Transverse colon (tissue), 4 donors: ENCODE results near the gene USP6. TPM values are rescaled to one million over a fixed set of nuclear protein-coding genes. Genes with fewer than 3 reads are reported as not detected.
A peak's percentile ranks its signal among the peaks of the same experiment; 100 is the strongest.

ENCODE experiments used
- DNase-seq: peaks from one replicate; pipeline ENCODE4 v3.0.0-alpha.2; 2019
- H3K27ac ChIP-seq, 4 donors: fragments of 200-600 bp; sonication (generic); 2 replicates each; pipeline ENCODE4 v1.5.1; 2016 to 2018; ENCODE audit warnings: inconsistent platforms in 4 of 4
- H3K27me3 ChIP-seq: fragments of 200-600 bp; sonication (generic); 2 replicates; pipeline ENCODE4 v1.5.1; 2017; ENCODE audit warnings: inconsistent platforms
- H3K36me3 ChIP-seq, 4 donors: fragments of 200-600 bp; sonication (generic); 2 replicates each; pipeline ENCODE4 v1.5.1; 2017 to 2019; ENCODE audit warnings: inconsistent platforms in 4 of 4
- H3K4me1 ChIP-seq, 4 donors: fragments of 200-600 bp; sonication (generic); 2 replicates each; pipeline ENCODE4 v1.5.1; 2017 to 2020; ENCODE audit warnings: inconsistent platforms in 4 of 4
- H3K4me3 ChIP-seq, 4 donors: fragments of 200-600 bp; sonication (generic); 1 replicate in 1 of 4; 2 replicates in 3 of 4; pipeline versions ENCODE4 v1.5.1 to v1.6.1; 2017 to 2019; ENCODE audit warnings: inconsistent platforms in 4 of 4
- H3K9me3 ChIP-seq, 2 donors: fragments of 200-600 bp; sonication (generic); 2 replicates each; pipeline ENCODE4 v1.5.1; 2017 to 2019; ENCODE audit warnings: inconsistent platforms in 2 of 2
- CTCF ChIP-seq, 5 experiments: fragments of 200-600 bp in 3 of 5; fragments of 450-650 bp in 2 of 5; sonication (generic) in 3 of 5; IDR thresholded peaks; 1 replicate in 2 of 5; 2 replicates in 3 of 5; pipeline ENCODE4 v1.5.1; 2016 to 2017; ENCODE audit warnings: antibody characterized with exemption in 5 of 5, inconsistent platforms in 3 of 5, mild to moderate bottlenecking in 2 of 5, moderate library complexity in 1 of 5
- EP300 ChIP-seq: sonication (generic); formaldehyde crosslinking; IDR thresholded peaks from one replicate; pipeline ENCODE4 v1.6.1; 2017; ENCODE audit warnings: antibody characterized with exemption, low read depth
- POLR2A ChIP-seq: fragments of 450-650 bp; IDR thresholded peaks from one replicate; pipeline ENCODE4 v1.6.1; 2016; ENCODE audit warnings: antibody characterized with exemption, mild to moderate bottlenecking, moderate library complexity
- POLR2AphosphoS5 ChIP-seq, 3 donors: sonication (generic); formaldehyde crosslinking; IDR thresholded peaks; one replicate each; pipeline ENCODE4 v1.6.1; 2016; ENCODE audit warnings: antibody characterized with exemption in 3 of 3
- whole genome bisulfite sequencing, 2 donors: methylation state at CpG; one replicate each; pipeline ENCODE4 v1.1.5; 2018; ENCODE audit warnings: low coverage in 1 of 2; 5-methylcytosine and 5-hydroxymethylcytosine counted together
- in situ Hi-C, 4 donors: fragments of 200-750 bp; cut with MboI; loops; one replicate each; pipeline versions ENCODE4 v1.15.0 to v1.15.1; 2017; ENCODE audit warnings: low sequenced_read_pairs in 3 of 4, low pct_ligation_motif_present in 1 of 4, low pct_unique_long_range_greater_than_20kb in 1 of 4
- intact Hi-C: fragments of 100-400 bp; cut with DNase I; formaldehyde crosslinking; loops from one replicate; pipeline ENCODE4 v1.15.1; 2023; ENCODE audit warnings: low total_unique reads
- total RNA-seq, 4 donors: library from RNA; depleted of rRNA; stranded (reverse); fragments of >200 nt; gene quantifications; one replicate each; pipeline ENCODE4 v1.1.0, GENCODE V29; 2016

Gene USP6
- total RNA-seq, 4 donors from 2014 or later = under 0.01 to 0.82 TPM; not detected in 2

GRCh38 chr17:5201011-5201410 lies 85.2 kb downstream of the USP6 start:
- H3K4me1 ChIP-seq = peaks cover 0 to 10% (median 4%) of the 10 kb centered on the region in 4 donors
- in situ Hi-C loops (no loop called here), intact Hi-C loops (no loop called here)
- DNase-seq = no peak
- no peaks in the 10 kb centered on the region for H3K27me3 ChIP-seq
- no peaks in the 10 kb centered on the region for H3K9me3 ChIP-seq
- no peaks in the 10 kb centered on the region for H3K36me3 ChIP-seq
- TF ChIP-seq CTCF (IDR thresholded peaks at IDR 0.05) (no peak), EP300 (no peak), POLR2A (no peak), POLR2AphosphoS5 (IDR thresholded peaks at IDR 0.05) (no peak)
- WGBS, 2 donors = 89 to 93% methylated on average over 3 to 8 of the region's 8 CpGs
- no peak overlapping the region for H3K4me3 ChIP-seq
- H3K27ac ChIP-seq = no peak overlapping the region

- Histone ChIP-seq H3K36me3 (no peaks in the 10 kb centered on the region), H3K4me3 (no peak overlapping the region), H3K27me3 (no peaks in the 10 kb centered on the region), H3K4me1 (peaks cover 0 to 10% (median 4%) of the 10 kb centered on the region in 4 donors), H3K27ac (no peak overlapping the region), H3K9me3 (no peaks in the 10 kb centered on the region)
- no peak for DNase-seq
- in situ Hi-C loops (no loop called here), intact Hi-C loops (no loop called here)
- TF ChIP-seq EP300 (no peak), POLR2A (no peak), CTCF (IDR thresholded peaks at IDR 0.05) (no peak), POLR2AphosphoS5 (IDR thresholded peaks at IDR 0.05) (no peak)
- 94 to 95% methylated on average over 5 to 14 of the region's 14 CpGs for WGBS, 2 donors
Observed at GRCh38 chr17:5203178-5203907, 87.5 kb downstream of the USP6 start.

GRCh38 chr17:5203908-5204294 lies 88.1 kb downstream of the USP6 start:
- no peak for DNase-seq
- WGBS, 2 donors = 68 to 100% methylated on average over 1 of the region's 1 CpG
- no peak for TF ChIP-seq POLR2A
- no peak for TF ChIP-seq POLR2AphosphoS5 (IDR thresholded peaks at IDR 0.05)
- TF ChIP-seq EP300 = no peak
- no peak for TF ChIP-seq CTCF (IDR thresholded peaks at IDR 0.05)

GRCh38 chr17:5209396-5209795 lies 93.6 kb downstream of the USP6 start:
- intact Hi-C loops = no loop called here
- DNase-seq = no peak
- TF ChIP-seq EP300 (no peak), CTCF (IDR thresholded peaks at IDR 0.05) (no peak), POLR2A (no peak)
- in situ Hi-C loops = no loop called here
- WGBS, 2 donors = 80 to 83% methylated on average over 1 to 3 of the region's 3 CpGs
- H3K9me3 ChIP-seq = no peaks in the 10 kb centered on the region
- no peaks in the 10 kb centered on the region for H3K4me1 ChIP-seq
- H3K27ac ChIP-seq = no peak overlapping the region
- H3K27me3 ChIP-seq = no peaks in the 10 kb centered on the region
- no peaks in the 10 kb centered on the region for H3K36me3 ChIP-seq
- H3K4me3 ChIP-seq = no peak overlapping the region

More at GRCh38 chr17:5203908-5204294, 88.1 kb downstream of the USP6 start:
- Histone ChIP-seq H3K27ac (peak overlapping the region in 1 of 4 donors; percentile 33), H3K27me3 (no peaks in the 10 kb centered on the region), H3K4me1 (peaks cover 0 to 10% (median 4%) of the 10 kb centered on the region in 4 donors), H3K4me3 (no peak overlapping the region), H3K36me3 (no peaks in the 10 kb centered on the region), H3K9me3 (no peaks in the 10 kb centered on the region)
- in situ Hi-C loops (no loop called here), intact Hi-C loops (no loop called here)
